Measurements from ENCODE around the gene TGFB3. TPM values are rescaled to one million over a fixed set of nuclear protein-coding genes. Genes with fewer than 3 reads are reported as not detected.
A peak's percentile ranks its signal among the peaks of the same experiment; 100 is the strongest.

Gene TGFB3
- polyA plus RNA-seq, 1 donor (not counting 4 experiments of a cell fraction or from before 2014, with no cell fraction given): 1.1 TPM

- H3K4me3 ChIP-seq (ENCODE audit: control insufficient read depth in 2 of 3, extremely low read depth in 1 of 3, insufficient read depth in 2 of 3, low read depth in 1 of 3, low read length in 3 of 3): no peak overlapping the region
- H3K4me2 ChIP-seq (ENCODE audit: control insufficient read depth, extremely low read depth, insufficient read depth, low read depth, low read length): no peak overlapping the region
- TF ChIP-seq EZH2 (IDR thresholded peaks at IDR 0.05; ENCODE audit: low read length) (no peak), CTCF (optimal IDR thresholded peaks at IDR 0.05 in 1 of 3, IDR thresholded peaks at IDR 0.05 in 1 of 3, conservative IDR thresholded peaks at IDR 0.05 in 1 of 3; ENCODE audit: extremely low read depth in 1 of 3, insufficient read depth in 2 of 3, low read length in 3 of 3) (no peak)
- no peak overlapping the region for H2AFZ ChIP-seq (ENCODE audit: control insufficient read depth, low read length)
- FAIRE-seq (no peak), DNase-seq (ENCODE audit: low read depth, low spot score) (no peak)
- H3K27ac ChIP-seq (ENCODE audit: control insufficient read depth, insufficient read depth, low read length): no peak overlapping the region
- peaks cover 6% of the 10 kb centered on the region for H3K79me2 ChIP-seq (ENCODE audit: control insufficient read depth, insufficient read depth, low read length)
- no peaks in the 10 kb centered on the region for H3K4me1 ChIP-seq (ENCODE audit: control insufficient read depth, extremely low read depth, insufficient read depth, low read length)
- H3K9me1 ChIP-seq (ENCODE audit: control insufficient read depth, extremely low read depth, insufficient read depth, low read length): no peaks in the 10 kb centered on the region
- H3K36me3 ChIP-seq (ENCODE audit: control insufficient read depth in 2 of 2, extremely low read depth in 1 of 2, insufficient read depth in 2 of 2, low read length in 2 of 2): peaks cover 2 to 9% of the 10 kb centered on the region in 2 experiments
- no peaks in the 10 kb centered on the region for H3K27me3 ChIP-seq (ENCODE audit: control insufficient read depth, extremely low read depth, insufficient read depth, low read length)
- H3K9me3 ChIP-seq (ENCODE audit: control insufficient read depth, low read depth, low read length): no peaks in the 10 kb centered on the region
- dilution Hi-C loops (cut with MboI; ENCODE audit: extremely low pct_ligation_motif_present, low sequenced_read_pairs): no loop called here
- H4K20me1 ChIP-seq (ENCODE audit: control insufficient read depth, extremely low read depth, insufficient read depth, low read length): no peaks in the 10 kb centered on the region
- no peak overlapping the region for H3K9ac ChIP-seq (ENCODE audit: control insufficient read depth, extremely low read depth, insufficient read depth, low read length)
Measured at GRCh38 chr14:76023757-76024156, 42.0 kb upstream of the TGFB3 start.

GRCh38 chr14:76022991-76023390 lies 41.2 kb upstream of the TGFB3 start:
- no peaks in the 10 kb centered on the region for H3K27me3 ChIP-seq (ENCODE audit: control insufficient read depth, extremely low read depth, insufficient read depth, low read length)
- H3K27ac ChIP-seq (ENCODE audit: control insufficient read depth, insufficient read depth, low read length): no peak overlapping the region
- H4K20me1 ChIP-seq (ENCODE audit: control insufficient read depth, extremely low read depth, insufficient read depth, low read length): no peaks in the 10 kb centered on the region
- no peak overlapping the region for H3K9ac ChIP-seq (ENCODE audit: control insufficient read depth, extremely low read depth, insufficient read depth, low read length)
- H3K9me1 ChIP-seq (ENCODE audit: control insufficient read depth, extremely low read depth, insufficient read depth, low read length): no peaks in the 10 kb centered on the region
- no peak overlapping the region for H3K4me2 ChIP-seq (ENCODE audit: control insufficient read depth, extremely low read depth, insufficient read depth, low read depth, low read length)
- H3K4me1 ChIP-seq (ENCODE audit: control insufficient read depth, extremely low read depth, insufficient read depth, low read length): no peaks in the 10 kb centered on the region
- H3K79me2 ChIP-seq (ENCODE audit: control insufficient read depth, insufficient read depth, low read length): peaks cover 6% of the 10 kb centered on the region
- peak; percentile 20 for FAIRE-seq
- peaks cover 2 to 9% of the 10 kb centered on the region in 2 experiments for H3K36me3 ChIP-seq (ENCODE audit: control insufficient read depth in 2 of 2, extremely low read depth in 1 of 2, insufficient read depth in 2 of 2, low read length in 2 of 2)
- dilution Hi-C loops (cut with MboI; ENCODE audit: extremely low pct_ligation_motif_present, low sequenced_read_pairs): no loop called here
- H3K4me3 ChIP-seq (ENCODE audit: control insufficient read depth in 2 of 3, extremely low read depth in 1 of 3, insufficient read depth in 2 of 3, low read depth in 1 of 3, low read length in 3 of 3): no peak overlapping the region
- no peaks in the 10 kb centered on the region for H3K9me3 ChIP-seq (ENCODE audit: control insufficient read depth, low read depth, low read length)
- TF ChIP-seq EZH2 (IDR thresholded peaks at IDR 0.05; ENCODE audit: low read length) (no peak), CTCF (optimal IDR thresholded peaks at IDR 0.05 in 1 of 3, IDR thresholded peaks at IDR 0.05 in 1 of 3, conservative IDR thresholded peaks at IDR 0.05 in 1 of 3; ENCODE audit: extremely low read depth in 1 of 3, insufficient read depth in 2 of 3, low read length in 3 of 3) (no peak)
- DNase-seq (ENCODE audit: low read depth, low spot score): no peak
- H2AFZ ChIP-seq (ENCODE audit: control insufficient read depth, low read length): no peak overlapping the region
